Heart right ventricle (tissue), 16 donors: ENCODE data around the gene CRYL1. TPM values are rescaled to one million over a fixed set of nuclear protein-coding genes. Genes with fewer than 3 reads are reported as not detected.

Experiments
- ATAC-seq, 8 donors: fragments of 200-7000 bp; cut with Tn5 transposase; one replicate each; pipeline ENCODE4 v1.9.1; 2020; ENCODE audit warnings: mild to moderate bottlenecking in 8 of 8, moderate library complexity in 8 of 8, moderate number of reproducible peaks in 1 of 8
- DNase-seq, 2 donors: peaks; one replicate each; pipeline ENCODE4 v3.0.0-alpha.2; 2020
- H3K27ac ChIP-seq, 10 donors: fragments of 200-600 bp; sonication (generic) in 2 of 10; one replicate each; pipeline versions ENCODE4 v1.5.0 to v1.8.0; 2020 to 2022; ENCODE audit warnings: mild to moderate bottlenecking in 3 of 10
- H3K27me3 ChIP-seq, 7 donors: fragments of 200-600 bp; one replicate each; pipeline ENCODE4 v1.8.0; 2021 to 2022; ENCODE audit warnings: mild to moderate bottlenecking in 2 of 7
- H3K36me3 ChIP-seq, 9 donors: fragments of 200-600 bp; sonication (generic) in 1 of 9; one replicate each; pipeline versions ENCODE4 v1.5.0 to v1.8.0; 2020 to 2022; ENCODE audit warnings: mild to moderate bottlenecking in 2 of 9
- H3K4me1 ChIP-seq, 9 donors: fragments of 200-600 bp; sonication (generic) in 1 of 9; one replicate each; pipeline versions ENCODE4 v1.5.0 to v1.8.0; 2020 to 2022; ENCODE audit warnings: mild to moderate bottlenecking in 4 of 9
- H3K4me3 ChIP-seq, 10 donors: fragments of 200-600 bp; sonication (generic) in 2 of 10; one replicate each; pipeline versions ENCODE4 v1.5.0 to v1.8.0; 2020 to 2022; ENCODE audit warnings: mild to moderate bottlenecking in 7 of 10, moderate library complexity in 2 of 10
- H3K9me3 ChIP-seq, 11 donors: fragments of 200-600 bp in 10 of 11; sonication (generic) in 2 of 11; one replicate each; pipeline versions ENCODE4 v1.5.0 to v1.8.0; 2013 to 2022; ENCODE audit warnings: mild to moderate bottlenecking in 2 of 11, control low read depth in 1 of 11, moderate library complexity in 1 of 11
- CTCF ChIP-seq, 9 donors: fragments of 200-600 bp; sonication (generic) in 2 of 9; IDR thresholded peaks; one replicate each; pipeline versions ENCODE4 v1.5.0 to v1.8.0; 2021 to 2022; ENCODE audit warnings: antibody characterized with exemption in 9 of 9, mild to moderate bottlenecking in 5 of 9, moderate library complexity in 1 of 9
- WGBS, 2 donors: extraction: QIAGEN DNeasy Blood & Tissue Kit; methylation state at CpG; one replicate each; pipeline ENCODE4 v1.1.7; 2013; ENCODE audit warnings: inconsistent platforms in 1 of 2; 5-methylcytosine and 5-hydroxymethylcytosine counted together
- intact Hi-C, 10 donors: fragments of 100-400 bp; cut with DNase I; formaldehyde crosslinking; loops; one replicate each; pipeline versions ENCODE4 v1.11.1 to v1.14.2; 2022
- polyA plus RNA-seq, 2 donors: library from polyadenylated mRNA; stranded (reverse); fragments of 200-250 nt; gene quantifications; one replicate each; pipeline ENCODE4 v1.2.3, GENCODE V29; 2013
- total RNA-seq, 10 donors: library from RNA; stranded (reverse); fragmentation: NEBNext Ultra II Directional in 3 of 10; extraction: Animal tissue kit (Norgen Biotek cat#: 25700) in 3 of 10; gene quantifications; one replicate each; pipeline versions ENCODE4 v1.2.1 to v1.2.4, GENCODE V29; 2021 to 2023
- donor health status: Arrhythmogenic right ventricular cardiomyopathy.
- donor health status: ischemic (EF 13 %, LVEDD 7.1; RV severe dilation, severe dysfunction).
- donor health status: healthy with polysubstance abuse.
- donor health status: DM: no; HTN: yes; CAD: no.
- donor health status: DM: no; HTN: no; CAD: no.
- donor health status: ischemic (EF 25% LVEDD 6.9; RV normal size, moderate dysfunction).
- donor health status: ischemic (EF 25% LVEDD 5.7; RV mildly dilated, moderate dysfunction).
- donor health status: healthy.
- donor health status: DM: yes; HTN: yes; CAD: no.
- donor health status: Ischemic cardiomyopathy.
- donor health status: ischemic (EF 35%, LVEDD 5.7; RV mildly dilated, moderate dysfunction).
- donor health status: nonischemic (EF 11% LVEDD 7.7; RV severe dilation, severe dysfunction).
- donor health status: DM: yes; HTN: yes; CAD: no.
- donor health status: PGD.
- donor health status: ischemic (EF 29% LVEDD 5.4; RV normal size, mild dysfunction).
- donor health status: nonischemic (EF 23%, LVEDD 6.1; RV moderate dilation, normal function).

The CRYL1 gene
- total and polyA plus RNA-seq, 12 donors: 10.1 to 27.3 (median 23.2) TPM

- ATAC-seq (no peak), DNase-seq (no peak)
- no peak for TF ChIP-seq CTCF (IDR thresholded peaks at IDR 0.05)
- no peak overlapping the region for H3K4me3 ChIP-seq
- 79 to 83% methylated on average over 8 of the region's 8 CpGs for WGBS, 2 donors
- intact Hi-C loops: no loop called here
- H3K27me3 ChIP-seq: no peaks in the 10 kb centered on the region
- H3K9me3 ChIP-seq: no peaks in the 10 kb centered on the region
- H3K27ac ChIP-seq: peak overlapping the region in 4 of 10 donors; percentile 11 to 66 (median 34)
- peaks cover 0 to 12% (median 0%) of the 10 kb centered on the region in 9 donors for H3K36me3 ChIP-seq
- peaks cover 0 to 20% (median 8%) of the 10 kb centered on the region in 9 donors for H3K4me1 ChIP-seq
These were observed 101.2 kb downstream of the CRYL1 start for GRCh38 chr13:20424559-20424852.

- no peaks in the 10 kb centered on the region for H3K9me3 ChIP-seq
- no peaks in the 10 kb centered on the region for H3K27me3 ChIP-seq
- H3K27ac ChIP-seq: no peak overlapping the region
- ATAC-seq (no peak), DNase-seq (no peak)
- H3K4me1 ChIP-seq: peaks cover 0 to 25% (median 8%) of the 10 kb centered on the region in 9 donors
- intact Hi-C loops: no loop called here
- no peak for TF ChIP-seq CTCF (IDR thresholded peaks at IDR 0.05)
- no peak overlapping the region for H3K4me3 ChIP-seq
- peaks cover 0 to 12% (median 3%) of the 10 kb centered on the region in 9 donors for H3K36me3 ChIP-seq
- 68 to 77% methylated on average over 4 of the region's 4 CpGs for WGBS, 2 donors
These were observed 103.3 kb downstream of the CRYL1 start for GRCh38 chr13:20422362-20422761.

GRCh38 chr13:20420938-20421337 is 104.7 kb downstream of the CRYL1 start:
- Histone ChIP-seq H3K27me3 (no peaks in the 10 kb centered on the region), H3K9me3 (no peaks in the 10 kb centered on the region), H3K36me3 (peaks cover 0 to 12% (median 3%) of the 10 kb centered on the region in 9 donors), H3K27ac (peak overlapping the region in 4 of 10 donors; percentile 0 to 50 (median 29)), H3K4me3 (no peak overlapping the region), H3K4me1 (peaks cover 0 to 18% (median 0%) of the 10 kb centered on the region in 9 donors)
- no peak for TF ChIP-seq CTCF (IDR thresholded peaks at IDR 0.05)
- peak in 1 of 8 donors; percentile 29 for ATAC-seq
- WGBS, 2 donors: 77 to 90% methylated on average over 6 of the region's 6 CpGs
- intact Hi-C loops: no loop called here
- no peak for DNase-seq

- Histone ChIP-seq H3K4me3 (no peak overlapping the region), H3K4me1 (peaks cover 0 to 14% (median 0%) of the 10 kb centered on the region in 9 donors), H3K36me3 (peaks cover 0 to 10% (median 0%) of the 10 kb centered on the region in 9 donors), H3K27ac (peak overlapping the region in 2 of 10 donors; percentile 27 to 37), H3K9me3 (no peaks in the 10 kb centered on the region), H3K27me3 (no peaks in the 10 kb centered on the region)
- DNase-seq (no peak), ATAC-seq (no peak)
- intact Hi-C loops: no loop called here
- TF ChIP-seq CTCF (IDR thresholded peaks at IDR 0.05): no peak
- 97% methylated on average over 7 of the region's 7 CpGs for WGBS, 2 donors
These were observed 106.7 kb downstream of the CRYL1 start for GRCh38 chr13:20418953-20419352.
